HepG2 (cell line): Measurements from ENCODE around the gene SKI.
A peak's percentile ranks its signal among the peaks of the same experiment; 100 is the strongest.

Source experiments
- ARID5B ChIP-seq: IDR thresholded peaks from 2 replicates; pipeline ENCODE4 v1.4.0; 2020; ENCODE audit warnings: mild to moderate bottlenecking, missing genetic modification reagents
- GZF1 ChIP-seq: sonication (generic); formaldehyde crosslinking; IDR thresholded peaks from 2 replicates; pipeline ENCODE4 v1.5.1; 2020; ENCODE audit warnings: mild to moderate bottlenecking, missing genetic modification reagents
- HDAC2 ChIP-seq: sonication (generic); formaldehyde crosslinking; IDR thresholded peaks from 2 replicates; pipeline ENCODE4 v1.4.0; 2020; ENCODE audit warnings: missing genetic modification reagents
- MAF1 ChIP-seq: sonication (generic); formaldehyde crosslinking; IDR thresholded peaks from 2 replicates; pipeline ENCODE4 v1.5.0; 2020; ENCODE audit warnings: missing genetic modification reagents, borderline replicate concordance
- POLR2A ChIP-seq, 2 experiments: IDR thresholded peaks; 2 replicates each; pipeline ENCODE4 v1.6.1; 2011; ENCODE audit warnings: low read depth in 2 of 2, low read length in 2 of 2, mild to moderate bottlenecking in 1 of 2, moderate library complexity in 1 of 2; ENCODE audit not compliant: insufficient read depth in 1 of 2
- SMC3 ChIP-seq: IDR thresholded peaks from 2 replicates; pipeline ENCODE4 v1.6.1; 2011; ENCODE audit warnings: low read length, improper control_type of control experiment
- TARDBP ChIP-seq: sonication (generic); formaldehyde crosslinking; IDR thresholded peaks from 2 replicates; pipeline ENCODE4 v1.8.0; 2022; ENCODE audit warnings: mild to moderate bottlenecking, missing genetic modification reagents
- TBL1XR1 ChIP-seq: fragments of 150-350 bp; IDR thresholded peaks from 2 replicates; pipeline ENCODE4 v1.6.1; 2014; ENCODE audit warnings: borderline replicate concordance, low read length; ENCODE audit not compliant: partially characterized antibody
- ZNF17 ChIP-seq: sonication (generic); formaldehyde crosslinking; IDR thresholded peaks from 2 replicates; pipeline ENCODE4 v1.5.0; 2020; ENCODE audit warnings: mild to moderate bottlenecking, missing genetic modification reagents
- ZNF879 ChIP-seq: sonication (generic); formaldehyde crosslinking; IDR thresholded peaks from 2 replicates; pipeline ENCODE4 v1.8.1; 2023; ENCODE audit warnings: missing genetic modification reagents
- TF ChIP-seq, protein P1 (sequence below): sonication (generic); formaldehyde crosslinking; IDR thresholded peaks from 2 replicates; pipeline ENCODE4 v1.5.0; 2020; ENCODE audit warnings: mild to moderate bottlenecking, missing genetic modification reagents, moderate library complexity

GRCh38 chr1:2311184-2312032 lies 83.3 kb downstream of the SKI start:
- TF ChIP-seq POLR2A (IDR thresholded peaks at IDR 0.05; ENCODE audit: insufficient read depth in 1 of 2, low read depth in 2 of 2, low read length in 2 of 2) (no peak), TBL1XR1 (no peak), ARID5B (CRISPR knock-in tag) (no peak), SMC3 (no peak), TARDBP (CRISPR knock-in tag) (peak; percentile 37; the same call in 1 of the 2 replicates), HDAC2 (peak; percentile 42), MAF1 (CRISPR knock-in tag) (no peak), ZNF17 (no peak), ZNF879 (no peak), GZF1 (CRISPR knock-in tag) (no peak)
- TF ChIP-seq, protein P1, sequence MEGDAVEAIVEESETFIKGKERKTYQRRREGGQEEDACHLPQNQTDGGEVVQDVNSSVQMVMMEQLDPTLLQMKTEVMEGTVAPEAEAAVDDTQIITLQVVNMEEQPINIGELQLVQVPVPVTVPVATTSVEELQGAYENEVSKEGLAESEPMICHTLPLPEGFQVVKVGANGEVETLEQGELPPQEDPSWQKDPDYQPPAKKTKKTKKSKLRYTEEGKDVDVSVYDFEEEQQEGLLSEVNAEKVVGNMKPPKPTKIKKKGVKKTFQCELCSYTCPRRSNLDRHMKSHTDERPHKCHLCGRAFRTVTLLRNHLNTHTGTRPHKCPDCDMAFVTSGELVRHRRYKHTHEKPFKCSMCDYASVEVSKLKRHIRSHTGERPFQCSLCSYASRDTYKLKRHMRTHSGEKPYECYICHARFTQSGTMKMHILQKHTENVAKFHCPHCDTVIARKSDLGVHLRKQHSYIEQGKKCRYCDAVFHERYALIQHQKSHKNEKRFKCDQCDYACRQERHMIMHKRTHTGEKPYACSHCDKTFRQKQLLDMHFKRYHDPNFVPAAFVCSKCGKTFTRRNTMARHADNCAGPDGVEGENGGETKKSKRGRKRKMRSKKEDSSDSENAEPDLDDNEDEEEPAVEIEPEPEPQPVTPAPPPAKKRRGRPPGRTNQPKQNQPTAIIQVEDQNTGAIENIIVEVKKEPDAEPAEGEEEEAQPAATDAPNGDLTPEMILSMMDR (CRISPR knock-in tag), result peak; percentile 76
